Articular chondrocyte of knee joint (primary cell): Measurements from ENCODE around the gene INS. TPM values are rescaled to one million over a fixed set of nuclear protein-coding genes. Genes with fewer than 3 reads are reported as not detected.

Experiments used
- small RNA-seq: library from RNA; depleted of rRNA; stranded (forward); fragments of <200 nt; gene quantifications from one replicate; pipeline ENCODE3, GENCODE V24; 2012
- total RNA-seq: library from RNA; depleted of rRNA; stranded (reverse); fragments of >200 nt; gene quantifications from 2 replicates; pipeline ENCODE4 v1.2.3, GENCODE V29; 2012

The INS gene
- total RNA-seq: not detected in 2 replicates

DNA sequence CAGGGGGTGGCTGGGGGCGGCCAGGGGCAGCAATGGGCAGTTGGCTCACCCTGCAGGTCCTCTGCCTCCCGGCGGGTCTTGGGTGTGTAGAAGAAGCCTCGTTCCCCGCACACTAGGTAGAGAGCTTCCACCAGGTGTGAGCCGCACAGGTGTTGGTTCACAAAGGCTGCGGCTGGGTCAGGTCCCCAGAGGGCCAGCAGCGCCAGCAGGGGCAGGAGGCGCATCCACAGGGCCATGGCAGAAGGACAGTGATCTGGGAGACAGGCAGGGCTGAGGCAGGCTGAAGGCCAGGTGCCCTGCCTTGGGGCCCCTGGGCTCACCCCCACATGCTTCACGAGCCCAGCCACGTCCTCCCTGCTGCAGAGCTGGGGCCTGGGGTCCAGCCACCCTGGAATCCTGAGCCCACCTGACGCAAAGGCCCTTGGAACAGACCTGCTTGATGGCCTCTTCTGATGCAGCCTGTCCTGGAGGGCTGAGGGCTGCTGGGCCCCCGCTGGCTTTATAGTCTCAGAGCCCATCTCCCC, at the start of gene INS:
TSS of gene INS (minus strand) at position 474 of the 524 bp plus-strand sequence. CDS start at position 236, 238 bp downstream.

DNA sequence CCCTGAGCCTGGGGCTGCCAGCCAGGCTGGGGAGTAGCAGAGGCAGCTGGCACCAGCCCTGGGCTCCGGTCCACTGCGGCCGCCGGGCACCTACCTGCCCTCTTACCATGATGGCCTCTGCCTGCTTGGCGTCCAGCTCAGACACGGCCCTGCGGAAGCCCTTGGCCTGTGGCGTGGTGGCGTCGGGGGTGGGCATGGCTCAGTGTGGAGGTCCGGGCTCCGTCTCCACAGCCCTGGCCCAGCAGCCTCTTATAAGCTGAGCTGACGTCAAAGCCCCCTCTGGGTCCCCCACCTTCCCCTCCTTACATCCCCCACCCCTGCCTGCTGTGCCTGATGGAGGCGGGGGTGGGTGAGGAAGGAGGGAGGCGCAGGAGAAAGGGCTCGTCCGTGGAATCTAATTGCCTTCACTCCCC, 10.6 kb upstream of the INS start, which contains the start of gene TH:
TSS of gene TH (minus strand) at position 225 of the 413 bp plus-strand sequence. CDS start at position 196, 29 bp downstream.

DNA sequence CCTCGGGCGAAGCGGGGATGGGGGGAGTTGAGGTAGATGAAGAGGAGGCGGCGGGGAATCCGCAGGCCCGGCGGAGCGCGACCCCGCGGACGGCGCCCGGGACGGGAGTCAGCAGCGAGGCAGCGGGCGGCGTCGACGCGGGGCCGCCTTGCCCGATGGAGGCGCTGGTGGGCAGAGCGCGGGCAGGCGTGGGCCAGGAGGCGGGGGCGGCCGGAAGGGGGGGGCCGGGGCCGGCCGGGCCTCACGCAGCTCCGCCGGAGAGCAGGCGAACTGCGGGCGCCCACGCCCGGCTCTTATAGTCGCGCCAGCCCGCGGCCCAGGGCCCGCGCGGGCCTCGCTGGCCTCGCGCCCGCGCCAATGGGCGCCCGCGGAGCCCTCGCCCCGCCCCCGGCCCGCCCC, 21.9 kb downstream of the INS start, which contains the start of gene IGF2:
TSS of gene IGF2 (minus strand) at position 267 of the 399 bp plus-strand sequence. CDS start 3,866 bp downstream, outside the sequence.

Small RNA genes lying within 50 kb of the gene (small RNA-seq; reads per million reads assigned to genes)
- not detected for gene MIR4686
- gene MIR483: not detected

Other genes with a start within 250 kb of the INS start
- 0.43 TPM in 1 of 2 replicates, not detected in the other for gene TNNT3, start 241.5 kb downstream of the INS start, total RNA-seq
- 106 and 109 TPM in 2 replicates for gene MRPL23, start 213.9 kb downstream of the INS start, total RNA-seq
- gene H19, start 163.4 kb downstream of the INS start, total RNA-seq: 29.9 and 77.0 TPM in 2 replicates
- gene IGF2, start 21.8 kb downstream of the INS start, total RNA-seq: 1.0 and 1.2 TPM in 2 replicates
- gene TH, start 10.6 kb upstream of the INS start, total RNA-seq: not detected in 2 replicates
- not detected in 2 replicates for gene ASCL2, start 109.4 kb upstream of the INS start, total RNA-seq
- gene C11orf21, start 140.7 kb upstream of the INS start, total RNA-seq: 0.26 and 0.43 TPM in 2 replicates
- 1.4 and 3.5 TPM in 2 replicates for gene TSPAN32, start 140.8 kb upstream of the INS start, total RNA-seq
- gene CD81, start 216.1 kb upstream of the INS start, total RNA-seq: 262 and 264 TPM in 2 replicates
- 24.0 and 30.1 TPM in 2 replicates for gene TSSC4, start 239.5 kb upstream of the INS start, total RNA-seq